Measurements from ENCODE around the gene STUB1.

STUB1 gene

GRCh38 chr16:676913-677312, 3.3 kb upstream of the STUB1 start:
- DNase-seq (ENCODE audit: low read depth), result no peak
- no peak for TF ChIP-seq CTCF (conservative IDR thresholded peaks at IDR 0.05; ENCODE audit: low read depth, low read length)
- no peak overlapping the region for H3K4me3 ChIP-seq (ENCODE audit: low read depth, low read length)

GRCh38 chr16:677316-678190, 2.7 kb upstream of the STUB1 start:
- no peak overlapping the region for H3K4me3 ChIP-seq (ENCODE audit: low read depth, low read length)
- no peak for DNase-seq (ENCODE audit: low read depth)
- no peak for TF ChIP-seq CTCF (conservative IDR thresholded peaks at IDR 0.05; ENCODE audit: low read depth, low read length)

- no peak for TF ChIP-seq CTCF (conservative IDR thresholded peaks at IDR 0.05; ENCODE audit: low read depth, low read length)
- H3K4me3 ChIP-seq (ENCODE audit: low read depth, low read length), result no peak overlapping the region
- DNase-seq (ENCODE audit: low read depth), result no peak
Observed at GRCh38 chr16:678209-678857, 1.9 kb upstream of the STUB1 start.

- H3K4me3 ChIP-seq (ENCODE audit: low read depth, low read length), result peak overlapping the region; percentile 62
- TF ChIP-seq CTCF (conservative IDR thresholded peaks at IDR 0.05; ENCODE audit: low read depth, low read length), result no peak
- DNase-seq (ENCODE audit: low read depth), result peak; percentile 56
Observed at GRCh38 chr16:678858-679813, 1.1 kb upstream of the STUB1 start.

- peak overlapping the region; percentile 82 for H3K4me3 ChIP-seq (ENCODE audit: low read depth, low read length)
- DNase-seq (ENCODE audit: low read depth), result no peak
- no peak for TF ChIP-seq CTCF (conservative IDR thresholded peaks at IDR 0.05; ENCODE audit: low read depth, low read length)
Observed at GRCh38 chr16:680625-680945, 375 bp downstream of the STUB1 start.

GRCh38 chr16:680967-681745, 946 bp downstream of the STUB1 start:
- peak; percentile 40 for DNase-seq (ENCODE audit: low read depth)

More at GRCh38 chr16:680967-681745, 946 bp downstream of the STUB1 start:
- peak overlapping the region; percentile 82 for H3K4me3 ChIP-seq (ENCODE audit: low read depth, low read length)
- peak; percentile 21 for TF ChIP-seq CTCF (conservative IDR thresholded peaks at IDR 0.05; ENCODE audit: low read depth, low read length)
